Esophagus squamous epithelium (tissue), 4 donors: Measurements from ENCODE around the gene TPO.

Source experiments
- CTCF ChIP-seq, 6 experiments: fragments of 450-650 bp in 4 of 6; fragments of 200-600 bp in 2 of 6; sonication (generic) in 2 of 6; IDR thresholded peaks; one replicate each; pipeline ENCODE4 v1.5.1; 2016 to 2019; ENCODE audit warnings: antibody characterized with exemption in 6 of 6, mild to moderate bottlenecking in 4 of 6, moderate library complexity in 4 of 6
- POLR2A ChIP-seq, 4 donors: fragments of 450-650 bp; IDR thresholded peaks; one replicate each; pipeline ENCODE4 v1.6.1; 2017; ENCODE audit warnings: antibody characterized with exemption in 4 of 4, mild to moderate bottlenecking in 4 of 4, moderate library complexity in 3 of 4

GRCh38 chr2:1542971-1543370, 129.7 kb downstream of the TPO start:
- no peak for TF ChIP-seq POLR2A (IDR thresholded peaks at IDR 0.05)
- TF ChIP-seq CTCF (IDR thresholded peaks at IDR 0.05) = no peak
